ENCODE data around the gene LRRC8E.
"Not testable (repeated sequence)": the region's sequence is repeated elsewhere in the genome, so short reads cannot be mapped to it uniquely, and the experiment has no call there.

Gene LRRC8E

DNA sequence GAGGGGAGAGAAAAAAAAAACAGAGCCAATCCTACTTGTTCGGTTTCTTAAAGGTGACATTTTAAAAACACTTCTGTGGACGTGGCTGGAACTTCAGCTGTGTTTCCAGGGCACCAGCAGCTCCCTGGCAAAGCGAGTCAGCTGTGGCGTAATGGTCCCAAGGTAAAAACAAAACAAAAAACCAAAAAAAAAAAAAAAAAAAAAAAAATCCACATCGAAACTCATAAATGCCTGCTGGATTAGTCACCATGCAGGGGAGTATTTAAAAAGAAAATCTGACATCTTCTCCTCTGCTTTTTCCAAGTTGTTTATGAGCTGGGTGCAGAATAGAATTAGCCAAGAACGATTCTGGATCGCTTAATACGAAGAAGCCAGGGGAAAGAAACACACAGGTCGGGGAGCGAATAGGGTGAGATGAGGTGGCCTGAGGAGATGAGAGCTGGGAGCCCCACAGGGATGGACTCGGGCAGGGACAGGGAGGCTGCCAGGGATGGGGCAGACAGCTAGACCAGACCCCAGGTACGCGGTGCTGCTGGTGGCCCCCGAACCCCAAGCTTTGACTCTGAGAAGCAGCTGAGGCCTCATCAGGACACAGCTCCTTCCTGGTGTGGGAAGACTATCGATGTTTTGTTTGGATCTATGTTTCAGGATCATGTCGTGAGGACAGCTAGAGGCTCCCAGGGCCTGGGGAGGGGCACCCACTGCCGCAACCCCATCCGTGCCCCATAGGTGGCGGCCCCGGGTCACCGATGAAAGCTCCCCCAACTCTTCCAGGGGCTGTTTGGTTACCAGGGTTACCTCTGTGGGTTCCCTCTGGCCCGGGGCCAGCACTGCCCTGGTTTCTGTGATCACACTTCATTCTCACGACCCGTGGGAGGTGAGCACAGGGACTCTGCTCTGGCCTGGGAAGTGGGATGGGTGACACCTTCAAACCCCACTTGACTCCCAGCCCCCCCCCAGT is 40.7 kb downstream of the LRRC8E start:
- TF ChIP-seq, protein P1, sequence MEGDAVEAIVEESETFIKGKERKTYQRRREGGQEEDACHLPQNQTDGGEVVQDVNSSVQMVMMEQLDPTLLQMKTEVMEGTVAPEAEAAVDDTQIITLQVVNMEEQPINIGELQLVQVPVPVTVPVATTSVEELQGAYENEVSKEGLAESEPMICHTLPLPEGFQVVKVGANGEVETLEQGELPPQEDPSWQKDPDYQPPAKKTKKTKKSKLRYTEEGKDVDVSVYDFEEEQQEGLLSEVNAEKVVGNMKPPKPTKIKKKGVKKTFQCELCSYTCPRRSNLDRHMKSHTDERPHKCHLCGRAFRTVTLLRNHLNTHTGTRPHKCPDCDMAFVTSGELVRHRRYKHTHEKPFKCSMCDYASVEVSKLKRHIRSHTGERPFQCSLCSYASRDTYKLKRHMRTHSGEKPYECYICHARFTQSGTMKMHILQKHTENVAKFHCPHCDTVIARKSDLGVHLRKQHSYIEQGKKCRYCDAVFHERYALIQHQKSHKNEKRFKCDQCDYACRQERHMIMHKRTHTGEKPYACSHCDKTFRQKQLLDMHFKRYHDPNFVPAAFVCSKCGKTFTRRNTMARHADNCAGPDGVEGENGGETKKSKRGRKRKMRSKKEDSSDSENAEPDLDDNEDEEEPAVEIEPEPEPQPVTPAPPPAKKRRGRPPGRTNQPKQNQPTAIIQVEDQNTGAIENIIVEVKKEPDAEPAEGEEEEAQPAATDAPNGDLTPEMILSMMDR (IDR thresholded peaks at IDR 0.05; ENCODE audit: borderline replicate concordance, insufficient read depth, low read depth, low read length): peak; percentile 56
- H3K4me3 ChIP-seq (ENCODE audit: low read depth, low read length): no peak overlapping the region

DNA sequence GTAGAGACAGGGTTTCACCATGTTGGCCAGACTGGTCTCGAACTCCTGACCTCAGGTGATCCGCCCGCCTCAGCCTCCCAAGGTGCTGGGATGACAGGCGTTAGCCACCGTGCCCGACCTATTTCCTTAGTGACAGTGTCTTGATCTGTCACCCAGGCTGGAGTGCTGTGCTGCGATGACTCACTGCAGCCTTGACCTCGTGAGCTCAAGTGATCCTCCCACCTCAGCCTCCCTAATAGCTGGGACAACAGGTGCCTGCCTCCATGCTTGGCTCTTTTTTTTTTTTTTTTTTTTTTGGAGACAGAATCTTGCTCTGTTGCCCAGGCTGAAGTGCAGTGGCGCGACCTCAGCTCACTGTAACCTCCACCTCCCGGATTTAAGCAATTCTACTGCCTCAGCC is 41.7 kb downstream of the LRRC8E start:
- not testable (repeated sequence) for H3K4me3 ChIP-seq (ENCODE audit: low read depth, low read length)

DNA sequence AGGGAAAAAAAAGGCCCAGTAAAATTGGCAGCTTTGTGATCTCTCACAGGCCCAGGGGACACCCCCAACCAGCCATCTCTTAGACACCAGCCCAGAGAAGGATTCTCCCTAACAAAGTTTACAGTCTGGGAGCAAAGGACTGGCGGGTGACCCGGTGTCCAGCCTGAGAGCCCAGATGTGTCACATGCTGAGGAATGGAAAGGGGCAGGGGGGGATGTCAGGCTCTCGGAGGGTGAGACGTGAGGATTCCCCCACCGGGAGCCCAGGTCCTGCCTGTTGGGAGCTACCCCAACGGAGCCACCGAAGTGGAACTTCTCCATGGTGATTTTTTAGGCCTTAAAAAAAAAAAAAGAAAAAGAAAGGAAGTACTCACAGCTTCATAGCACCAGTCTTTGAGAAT is 42.5 kb downstream of the LRRC8E start:
- TF ChIP-seq, protein P1 (IDR thresholded peaks at IDR 0.05; ENCODE audit: borderline replicate concordance, insufficient read depth, low read depth, low read length): no peak
- no peak overlapping the region for H3K4me3 ChIP-seq (ENCODE audit: low read depth, low read length)

DNA sequence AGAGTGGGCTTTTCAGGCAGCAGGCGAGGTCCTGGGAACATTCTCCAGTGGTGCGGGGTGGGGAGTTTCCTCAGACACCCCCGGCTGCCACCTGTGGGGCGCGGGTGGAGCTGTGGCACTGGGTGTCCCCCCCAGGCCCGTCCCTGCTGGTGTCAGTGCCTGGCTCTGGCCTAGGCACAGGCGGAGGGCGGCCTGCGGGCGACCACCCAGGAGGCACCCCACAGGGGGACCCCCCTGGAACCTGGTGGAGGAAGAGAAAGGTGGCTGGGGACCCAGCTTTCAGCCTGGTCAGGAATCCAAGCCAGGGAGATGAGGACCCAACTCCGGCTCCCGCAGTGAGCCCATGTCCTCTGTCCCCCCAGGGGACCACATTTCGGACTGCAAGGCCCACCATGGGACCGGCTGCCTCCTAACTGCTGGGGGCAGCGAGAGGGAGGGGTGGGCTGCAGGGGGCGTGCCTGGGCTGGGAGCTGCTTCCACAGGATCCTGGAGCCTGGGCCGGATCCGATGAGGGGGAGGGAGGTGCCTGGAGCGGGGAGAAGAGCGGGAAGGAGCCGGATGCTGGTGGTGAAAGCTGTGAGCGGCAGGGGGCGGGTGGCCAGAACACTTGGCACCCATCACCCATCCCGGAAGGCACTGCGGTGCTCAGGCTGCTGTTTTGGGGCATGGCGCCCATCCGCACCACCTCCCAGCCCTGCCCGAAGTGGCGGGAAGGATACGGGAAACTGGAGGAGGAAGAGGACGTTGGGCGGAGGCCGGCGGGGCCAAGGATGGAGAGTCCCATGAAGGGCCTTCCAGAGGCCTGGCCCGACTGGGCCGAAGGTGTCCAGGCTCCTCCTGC is 43.1 kb downstream of the LRRC8E start:
- TF ChIP-seq, protein P1 (IDR thresholded peaks at IDR 0.05; ENCODE audit: borderline replicate concordance, insufficient read depth, low read depth, low read length): no peak
- no peak overlapping the region for H3K4me3 ChIP-seq (ENCODE audit: low read depth, low read length)

DNA sequence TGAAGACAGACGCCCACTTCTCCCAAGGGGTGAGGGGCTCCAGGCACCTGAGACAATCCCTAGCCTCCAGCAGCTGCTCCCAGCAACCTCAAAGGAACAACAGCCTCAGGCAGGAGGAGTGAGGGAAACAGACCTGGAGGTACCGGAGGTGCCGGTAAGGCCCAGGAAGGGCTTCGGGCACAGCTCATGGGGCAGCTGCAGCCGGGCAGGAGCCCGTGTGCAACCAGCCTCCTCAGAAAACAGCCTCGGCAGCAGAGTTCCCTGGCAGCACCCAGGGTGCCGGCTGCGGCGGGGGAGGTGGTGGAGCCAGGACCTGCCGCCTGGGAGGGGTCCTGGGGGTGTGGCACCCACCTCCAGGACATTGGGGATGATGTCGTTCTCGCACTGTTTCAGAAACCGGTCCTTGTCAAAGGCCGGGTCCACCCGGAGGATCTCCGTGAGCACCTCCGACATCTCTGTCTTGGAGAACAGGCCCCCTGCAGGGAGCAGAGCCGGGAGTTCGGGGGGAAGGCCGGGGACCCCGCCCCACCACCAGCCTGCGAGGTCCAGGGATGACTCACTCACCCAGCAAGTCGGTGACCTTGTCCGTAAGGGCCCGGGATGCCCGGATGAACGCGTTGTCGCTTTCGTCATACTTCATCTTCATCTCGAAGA is 44.1 kb downstream of the LRRC8E start:
- TF ChIP-seq, protein P1 (IDR thresholded peaks at IDR 0.05; ENCODE audit: borderline replicate concordance, insufficient read depth, low read depth, low read length): no peak
- H3K4me3 ChIP-seq (ENCODE audit: low read depth, low read length): no peak overlapping the region

DNA sequence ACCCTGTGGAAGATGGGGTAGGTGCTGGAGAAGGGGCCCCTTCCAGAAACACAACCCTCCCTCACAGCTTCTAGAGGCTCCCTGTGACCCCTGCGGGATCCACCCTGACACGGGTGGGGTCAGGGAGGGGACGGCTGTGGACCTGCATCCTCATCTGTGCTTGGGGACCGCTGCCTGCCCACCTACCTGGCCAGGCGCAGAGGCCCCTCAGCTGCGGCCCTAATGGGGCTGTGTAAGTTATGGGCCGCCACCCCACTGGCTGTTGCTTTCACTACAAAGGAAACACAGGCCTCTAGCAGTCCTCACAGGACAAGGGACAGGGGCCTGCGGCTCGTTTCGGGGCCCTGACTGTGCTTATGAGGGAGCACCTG is 44.6 kb downstream of the LRRC8E start:
- TF ChIP-seq, protein P1 (IDR thresholded peaks at IDR 0.05; ENCODE audit: borderline replicate concordance, insufficient read depth, low read depth, low read length): no peak
- no peak overlapping the region for H3K4me3 ChIP-seq (ENCODE audit: low read depth, low read length)

DNA sequence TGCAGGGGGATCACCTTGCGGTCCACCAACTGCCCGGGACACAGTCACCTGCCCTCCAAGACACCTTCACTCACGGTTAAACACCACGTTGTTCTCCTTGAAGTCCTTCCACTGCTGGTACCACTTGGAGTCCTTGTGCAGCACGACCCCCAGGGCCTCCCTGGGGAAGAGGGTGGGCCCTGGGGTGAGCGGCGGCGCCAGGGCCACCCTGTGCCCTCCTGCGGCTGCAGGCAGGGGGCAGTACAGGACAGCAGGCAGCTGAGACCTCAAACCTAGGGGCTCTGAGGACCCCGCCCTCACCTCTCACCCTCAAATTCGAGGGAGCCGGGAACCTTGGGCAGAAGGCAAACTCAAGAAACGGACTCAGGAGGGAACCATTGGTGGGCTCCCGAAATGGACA is 45.1 kb downstream of the LRRC8E start:
- TF ChIP-seq, protein P1 (IDR thresholded peaks at IDR 0.05; ENCODE audit: borderline replicate concordance, insufficient read depth, low read depth, low read length): peak; percentile 39
- no peak overlapping the region for H3K4me3 ChIP-seq (ENCODE audit: low read depth, low read length)
